ENCODE results near the gene WFDC5.

GRCh38 chr20:45153147-45153546 lies 38.2 kb upstream of the WFDC5 start:
- TF ChIP-seq, protein P1, sequence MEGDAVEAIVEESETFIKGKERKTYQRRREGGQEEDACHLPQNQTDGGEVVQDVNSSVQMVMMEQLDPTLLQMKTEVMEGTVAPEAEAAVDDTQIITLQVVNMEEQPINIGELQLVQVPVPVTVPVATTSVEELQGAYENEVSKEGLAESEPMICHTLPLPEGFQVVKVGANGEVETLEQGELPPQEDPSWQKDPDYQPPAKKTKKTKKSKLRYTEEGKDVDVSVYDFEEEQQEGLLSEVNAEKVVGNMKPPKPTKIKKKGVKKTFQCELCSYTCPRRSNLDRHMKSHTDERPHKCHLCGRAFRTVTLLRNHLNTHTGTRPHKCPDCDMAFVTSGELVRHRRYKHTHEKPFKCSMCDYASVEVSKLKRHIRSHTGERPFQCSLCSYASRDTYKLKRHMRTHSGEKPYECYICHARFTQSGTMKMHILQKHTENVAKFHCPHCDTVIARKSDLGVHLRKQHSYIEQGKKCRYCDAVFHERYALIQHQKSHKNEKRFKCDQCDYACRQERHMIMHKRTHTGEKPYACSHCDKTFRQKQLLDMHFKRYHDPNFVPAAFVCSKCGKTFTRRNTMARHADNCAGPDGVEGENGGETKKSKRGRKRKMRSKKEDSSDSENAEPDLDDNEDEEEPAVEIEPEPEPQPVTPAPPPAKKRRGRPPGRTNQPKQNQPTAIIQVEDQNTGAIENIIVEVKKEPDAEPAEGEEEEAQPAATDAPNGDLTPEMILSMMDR (conservative IDR thresholded peaks at IDR 0.05) = no peak
- TF ChIP-seq ZFX (IDR thresholded peaks at IDR 0.05) = no peak

Data from C4-2B (cell line).